ENCODE data around the gene DCTN4.

DNA sequence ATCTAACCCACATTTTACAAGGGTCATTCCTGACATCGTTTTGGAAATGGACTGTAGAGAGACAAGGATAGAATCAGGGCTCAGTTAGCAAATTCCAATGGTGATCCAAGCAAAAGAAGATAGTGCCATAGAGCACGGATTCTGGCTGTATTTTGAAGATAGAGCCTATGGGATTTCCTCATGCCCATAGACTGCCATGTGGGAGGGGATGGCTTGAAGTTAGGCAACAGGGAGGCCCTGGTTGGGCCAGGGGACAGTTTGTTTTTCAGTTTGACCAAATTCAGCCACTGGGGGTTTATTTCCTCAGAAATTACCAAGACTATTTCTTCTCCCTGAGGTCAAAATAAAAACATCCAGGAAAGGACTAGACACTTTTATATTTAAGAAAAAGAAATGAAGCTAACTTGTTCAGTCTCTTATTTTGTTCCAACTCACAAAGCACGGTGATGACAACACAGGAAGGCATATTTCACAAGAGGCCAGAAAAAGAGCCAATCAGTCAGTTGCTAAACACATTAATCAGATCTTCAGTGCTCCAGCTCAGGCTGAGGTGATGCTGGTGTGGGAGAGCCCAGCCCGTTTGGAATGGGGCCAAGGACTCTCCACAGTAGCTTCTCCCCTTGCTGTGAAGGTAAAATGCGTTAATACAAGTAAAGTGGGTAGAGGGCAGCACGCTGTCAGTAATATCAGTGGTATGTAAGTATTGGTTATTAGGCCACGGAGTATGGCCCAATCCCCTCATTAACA is 4.4 kb upstream of the DCTN4 start:
- no peak for TF ChIP-seq EZH2 (IDR thresholded peaks at IDR 0.05; ENCODE audit: borderline replicate concordance)
- no peak for TF ChIP-seq CTCF (IDR thresholded peaks at IDR 0.05; ENCODE audit: poor library complexity)
- no peak for TF ChIP-seq EZH2phosphoT487 (IDR thresholded peaks at IDR 0.05; ENCODE audit: low read depth, severe bottlenecking, unreplicated experiment)

Measured in hepatocyte (in vitro differentiated cells).